ENCODE measurements around the gene ATP2A1. TPM values are rescaled to one million over a fixed set of nuclear protein-coding genes. Genes with fewer than 3 reads are reported as not detected.
A peak's percentile ranks its signal among the peaks of the same experiment; 100 is the strongest.

ATP2A1 gene
- total and polyA plus RNA-seq, 2 of the 13 experiments (the other 11 are each of a cell fraction or from before 2014, with no cell fraction given): 3.2 to 12.5 TPM

- TF ChIP-seq PBX2 (CRISPR knock-in tag; IDR thresholded peaks at IDR 0.05) (peak; percentile 99), ZNF333 (CRISPR knock-in tag; IDR thresholded peaks at IDR 0.05; ENCODE audit: borderline replicate concordance) (peak; percentile 76; the same call in 1 of the 2 replicates), CSRNP1 (CRISPR knock-in tag; IDR thresholded peaks at IDR 0.05) (no peak; the same call in none of the 2 replicates), ZNF225 (CRISPR knock-in tag; IDR thresholded peaks at IDR 0.05) (no peak), PTBP1 (IDR thresholded peaks at IDR 0.05; ENCODE audit: low read depth, low read length, poor library complexity, severe bottlenecking) (no peak), ZBTB1 (CRISPR knock-in tag; IDR thresholded peaks at IDR 0.05; ENCODE audit: borderline replicate concordance) (0 out of 2 replicates have a peak, but pooled peaks have one; percentile 47), ZBTB2 (CRISPR knock-in tag; IDR thresholded peaks at IDR 0.05; ENCODE audit: low read depth) (peak; percentile 55; the same call in 1 of the 2 replicates), TAF15 (IDR thresholded peaks at IDR 0.05; ENCODE audit: low read depth, low read length, poor library complexity, severe bottlenecking) (no peak), ZBTB7B (CRISPR knock-in tag; IDR thresholded peaks at IDR 0.05) (no peak; the same call in 1 of the 2 replicates), ZNF777 (CRISPR knock-in tag; IDR thresholded peaks at IDR 0.05) (0 out of 2 replicates have a peak, but pooled peaks have one; percentile 38), KLF6 (CRISPR knock-in tag; IDR thresholded peaks at IDR 0.05) (no peak; the same call in 1 of the 2 replicates), ZNF687 (CRISPR knock-in tag; IDR thresholded peaks at IDR 0.05) (peak; percentile 79), CREBL2 (CRISPR knock-in tag; IDR thresholded peaks at IDR 0.05; ENCODE audit: borderline replicate concordance) (no peak)
Measured at GRCh38 chr16:28950648-28951409, 72.5 kb downstream of the ATP2A1 start, which contains the start of gene NFATC2IP (continued).

Measured in HepG2 (cell line).